Measurements from ENCODE around the gene KCNAB2.

KCNAB2 gene
- 105 to 238 reads per million in 2 experiments for total RNA-seq

- DNase-seq (ENCODE audit: low read depth), result no peak
Observed at GRCh38 chr1:6045561-6045960, at the start of gene KCNAB2. TSS of gene KCNAB2 (plus strand) at chr1:6045888. CDS start at chr1:6051537, 5,649 bp downstream.

GRCh38 chr1:5996641-5997270, 48.9 kb upstream of the KCNAB2 start:
- DNase-seq (ENCODE audit: low read depth), result no peak

- no peak for DNase-seq (ENCODE audit: low read depth)
Observed at GRCh38 chr1:5997316-5997715, 48.4 kb upstream of the KCNAB2 start.

- DNase-seq (ENCODE audit: low read depth), result no peak
Observed at GRCh38 chr1:5998051-5998905, 47.4 kb upstream of the KCNAB2 start.

- no peak for DNase-seq (ENCODE audit: low read depth)
Observed at GRCh38 chr1:5998906-5999301, 46.8 kb upstream of the KCNAB2 start.

GRCh38 chr1:5999711-6000443, 45.8 kb upstream of the KCNAB2 start:
- no peak for DNase-seq (ENCODE audit: low read depth)

GRCh38 chr1:6000444-6001288, 45.0 kb upstream of the KCNAB2 start:
- no peak for DNase-seq (ENCODE audit: low read depth)

- DNase-seq (ENCODE audit: low read depth), result no peak
Observed at GRCh38 chr1:6001992-6002576, 43.6 kb upstream of the KCNAB2 start.

- no peak for DNase-seq (ENCODE audit: low read depth)
Observed at GRCh38 chr1:6002714-6003501, 42.8 kb upstream of the KCNAB2 start.

GRCh38 chr1:6003568-6004411, 41.9 kb upstream of the KCNAB2 start:
- DNase-seq (ENCODE audit: low read depth), result no peak

- DNase-seq (ENCODE audit: low read depth), result no peak
Observed at GRCh38 chr1:6004412-6005123, 41.1 kb upstream of the KCNAB2 start.

GRCh38 chr1:6005276-6005917, 40.3 kb upstream of the KCNAB2 start:
- no peak for DNase-seq (ENCODE audit: low read depth)

GRCh38 chr1:6006882-6007281, 38.8 kb upstream of the KCNAB2 start:
- DNase-seq (ENCODE audit: low read depth), result no peak

- DNase-seq (ENCODE audit: low read depth), result no peak
Observed at GRCh38 chr1:6007318-6008083, 38.2 kb upstream of the KCNAB2 start.

- no peak for DNase-seq (ENCODE audit: low read depth)
Observed at GRCh38 chr1:6008084-6008415, 37.6 kb upstream of the KCNAB2 start.

- DNase-seq (ENCODE audit: low read depth), result no peak
Observed at GRCh38 chr1:6008696-6009095, 37.0 kb upstream of the KCNAB2 start.

- DNase-seq (ENCODE audit: low read depth), result no peak
Observed at GRCh38 chr1:6009120-6010040, 36.3 kb upstream of the KCNAB2 start.

All from T follicular helper cell (primary cell).